Mucosa of descending colon (tissue), 3 donors: ENCODE results near the gene BCDIN3D. TPM values are rescaled to one million over a fixed set of nuclear protein-coding genes. Genes with fewer than 3 reads are reported as not detected.
A peak's percentile ranks its signal among the peaks of the same experiment; 100 is the strongest.

Experiments
- ATAC-seq: fragments of 200-7000 bp; cut with Tn5 transposase; one replicate; pipeline ENCODE4 v1.9.1; 2020; ENCODE audit warnings: mild to moderate bottlenecking, moderate library complexity
- DNase-seq, 3 donors: peaks; one replicate each; pipeline ENCODE4 v3.0.0-alpha.2; 2020
- H3K36me3 ChIP-seq: fragments of 200-600 bp; one replicate; pipeline ENCODE4 v1.8.0; 2021; ENCODE audit warnings: low read depth, mild to moderate bottlenecking
- H3K4me1 ChIP-seq: fragments of 200-600 bp; one replicate; pipeline ENCODE4 v1.8.0; 2021; ENCODE audit warnings: low read depth, mild to moderate bottlenecking
- H3K4me3 ChIP-seq: fragments of 200-600 bp; one replicate; pipeline ENCODE4 v1.8.0; 2021; ENCODE audit warnings: mild to moderate bottlenecking
- H3K9me3 ChIP-seq: fragments of 200-600 bp; one replicate; pipeline ENCODE4 v1.8.0; 2021; ENCODE audit warnings: mild to moderate bottlenecking
- intact Hi-C, 2 donors: fragments of 100-400 bp; cut with DNase I in 1 of 2; cut with micrococcal nuclease in 1 of 2; formaldehyde crosslinking; loops; one replicate each; pipeline versions ENCODE4 v1.11.0 to v1.11.1; 2022; cut with DNase I, micrococcal nuclease
- total RNA-seq, 3 donors: library from RNA; stranded (reverse); fragmentation: NEBNext Ultra II Directional in 2 of 3; extraction: Animal tissue kit (Norgen Biotek cat#: 25700) in 2 of 3; gene quantifications; one replicate each; pipeline versions ENCODE4 v1.2.1 to v1.2.4, GENCODE V29; 2021 to 2023
- TF ChIP-seq, protein P1 (sequence below): fragments of 200-600 bp; IDR thresholded peaks from one replicate; pipeline ENCODE4 v1.8.0; 2022; ENCODE audit warnings: antibody characterized with exemption, mild to moderate bottlenecking
- donor health status: DM: no; HTN: no; CAD: no; lungs with moderate emphysema.
- donor health status: DM: no; HTN: no; CAD: no.
- donor health status: DM: no; HTN: yes; CAD: no.

BCDIN3D gene
- total RNA-seq, 3 donors from 2014 or later, result 3.0 to 5.0 (median 3.7) TPM

DNA sequence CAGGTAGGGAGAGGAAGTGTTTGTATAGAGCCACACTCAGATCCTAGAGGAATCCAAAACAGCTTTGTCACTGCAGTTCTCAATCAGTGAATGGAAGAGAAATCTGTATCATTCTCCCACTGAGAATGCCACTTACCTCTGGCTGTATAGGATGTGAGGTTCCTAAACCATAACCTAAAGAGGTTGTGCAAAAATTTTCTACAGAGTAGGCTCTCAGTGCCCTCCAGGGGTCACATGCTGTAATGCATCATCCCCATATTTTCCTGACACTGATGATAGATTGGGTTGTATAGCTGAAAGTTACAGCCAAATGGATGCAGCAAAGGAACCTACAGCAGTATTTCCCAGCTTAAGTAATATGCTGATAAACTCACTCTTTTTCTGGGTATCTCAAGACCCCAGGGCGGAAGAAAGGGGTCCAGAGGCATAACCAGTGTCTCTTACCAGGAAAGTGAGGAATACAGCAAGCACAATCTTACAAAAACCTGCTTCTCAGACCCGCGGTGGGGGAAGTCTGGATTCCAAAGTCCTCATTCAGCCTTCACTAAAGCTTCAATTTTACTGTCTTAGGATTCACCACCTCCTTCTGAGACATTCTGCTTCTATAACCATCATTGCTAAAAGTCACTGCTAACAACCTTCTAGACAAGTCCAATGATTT, 3.8 kb downstream of the BCDIN3D start:
- ATAC-seq (no peak), DNase-seq (peak in 1 of 3 donors; percentile 37)
- H3K9me3 ChIP-seq, result no peaks in the 10 kb centered on the region
- peaks cover 14% of the 10 kb centered on the region for H3K4me1 ChIP-seq
- no peaks in the 10 kb centered on the region for H3K36me3 ChIP-seq
- TF ChIP-seq, protein P1, sequence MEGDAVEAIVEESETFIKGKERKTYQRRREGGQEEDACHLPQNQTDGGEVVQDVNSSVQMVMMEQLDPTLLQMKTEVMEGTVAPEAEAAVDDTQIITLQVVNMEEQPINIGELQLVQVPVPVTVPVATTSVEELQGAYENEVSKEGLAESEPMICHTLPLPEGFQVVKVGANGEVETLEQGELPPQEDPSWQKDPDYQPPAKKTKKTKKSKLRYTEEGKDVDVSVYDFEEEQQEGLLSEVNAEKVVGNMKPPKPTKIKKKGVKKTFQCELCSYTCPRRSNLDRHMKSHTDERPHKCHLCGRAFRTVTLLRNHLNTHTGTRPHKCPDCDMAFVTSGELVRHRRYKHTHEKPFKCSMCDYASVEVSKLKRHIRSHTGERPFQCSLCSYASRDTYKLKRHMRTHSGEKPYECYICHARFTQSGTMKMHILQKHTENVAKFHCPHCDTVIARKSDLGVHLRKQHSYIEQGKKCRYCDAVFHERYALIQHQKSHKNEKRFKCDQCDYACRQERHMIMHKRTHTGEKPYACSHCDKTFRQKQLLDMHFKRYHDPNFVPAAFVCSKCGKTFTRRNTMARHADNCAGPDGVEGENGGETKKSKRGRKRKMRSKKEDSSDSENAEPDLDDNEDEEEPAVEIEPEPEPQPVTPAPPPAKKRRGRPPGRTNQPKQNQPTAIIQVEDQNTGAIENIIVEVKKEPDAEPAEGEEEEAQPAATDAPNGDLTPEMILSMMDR, result peak; percentile 42
- no peak overlapping the region for H3K4me3 ChIP-seq
- intact Hi-C loops, result loop anchor here in 1 of 2 donors (10.0 kb wide), 1 partner anchor 54 kb away; no protein-coding TSS in a partner anchor

DNA sequence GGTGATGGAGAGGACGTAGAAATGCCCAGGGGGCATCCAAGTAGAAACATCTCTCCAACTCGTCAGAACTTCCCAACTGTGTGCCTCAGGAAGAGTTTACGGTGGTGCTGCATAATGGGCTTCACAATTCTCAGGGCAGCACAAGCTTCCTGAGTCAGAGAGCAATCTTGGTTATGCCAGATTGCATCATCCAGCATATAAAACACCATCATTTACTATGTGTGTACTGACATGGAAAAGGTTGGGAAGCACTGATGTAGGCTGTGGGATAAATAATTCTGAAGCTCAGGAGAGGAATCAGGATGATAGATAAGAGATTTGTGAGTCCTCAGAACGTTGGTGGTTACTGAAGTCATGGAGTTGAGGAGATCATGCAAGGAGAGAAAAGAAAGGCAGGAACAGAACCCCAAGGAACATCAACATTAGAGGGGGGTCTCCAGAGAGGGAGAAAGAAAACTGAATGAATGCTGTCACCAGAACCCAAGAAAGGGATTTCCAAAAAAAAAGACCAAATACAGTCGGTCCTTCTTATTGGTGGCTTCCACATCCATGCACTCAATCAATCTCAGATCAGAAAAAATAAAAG, 10.0 kb downstream of the BCDIN3D start:
- DNase-seq (no peak), ATAC-seq (no peak)
- H3K9me3 ChIP-seq, result no peaks in the 10 kb centered on the region
- TF ChIP-seq, protein P1, result no peak
- H3K36me3 ChIP-seq, result no peaks in the 10 kb centered on the region
- intact Hi-C loops, result loop anchor here in 1 of 2 donors (10.0 kb wide), 1 partner anchor 48 kb away; no protein-coding TSS in a partner anchor
- H3K4me1 ChIP-seq, result peaks cover 7% of the 10 kb centered on the region
- H3K4me3 ChIP-seq, result no peak overlapping the region

DNA sequence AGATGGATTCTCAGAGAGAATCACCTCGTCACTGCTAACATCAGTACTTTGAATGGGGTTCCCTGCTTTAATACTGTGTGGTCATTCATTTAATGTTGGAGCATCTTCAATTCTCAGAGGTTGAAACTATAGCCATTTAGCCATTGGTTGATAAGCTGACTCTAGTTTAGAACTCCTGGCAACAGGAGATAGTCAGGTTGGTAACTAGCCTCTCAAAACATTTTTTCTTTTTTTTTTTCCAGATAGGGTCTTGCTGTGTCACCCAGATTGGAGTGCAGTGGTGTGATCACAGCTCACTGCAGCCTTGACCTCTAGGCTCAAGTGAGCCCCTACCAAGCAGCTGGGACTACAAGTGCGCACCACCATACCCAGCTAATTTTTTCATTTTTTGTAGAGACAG, 11.2 kb downstream of the BCDIN3D start:
- H3K36me3 ChIP-seq, result no peaks in the 10 kb centered on the region
- DNase-seq, result no peak
- no peaks in the 10 kb centered on the region for H3K9me3 ChIP-seq
- no peak for ATAC-seq
- no peak overlapping the region for H3K4me3 ChIP-seq
- TF ChIP-seq, protein P1, result no peak
- intact Hi-C loops, result loop anchor here in 1 of 2 donors (10.0 kb wide), 1 partner anchor 47 kb away; no protein-coding TSS in a partner anchor
- H3K4me1 ChIP-seq, result peaks cover 8% of the 10 kb centered on the region

DNA sequence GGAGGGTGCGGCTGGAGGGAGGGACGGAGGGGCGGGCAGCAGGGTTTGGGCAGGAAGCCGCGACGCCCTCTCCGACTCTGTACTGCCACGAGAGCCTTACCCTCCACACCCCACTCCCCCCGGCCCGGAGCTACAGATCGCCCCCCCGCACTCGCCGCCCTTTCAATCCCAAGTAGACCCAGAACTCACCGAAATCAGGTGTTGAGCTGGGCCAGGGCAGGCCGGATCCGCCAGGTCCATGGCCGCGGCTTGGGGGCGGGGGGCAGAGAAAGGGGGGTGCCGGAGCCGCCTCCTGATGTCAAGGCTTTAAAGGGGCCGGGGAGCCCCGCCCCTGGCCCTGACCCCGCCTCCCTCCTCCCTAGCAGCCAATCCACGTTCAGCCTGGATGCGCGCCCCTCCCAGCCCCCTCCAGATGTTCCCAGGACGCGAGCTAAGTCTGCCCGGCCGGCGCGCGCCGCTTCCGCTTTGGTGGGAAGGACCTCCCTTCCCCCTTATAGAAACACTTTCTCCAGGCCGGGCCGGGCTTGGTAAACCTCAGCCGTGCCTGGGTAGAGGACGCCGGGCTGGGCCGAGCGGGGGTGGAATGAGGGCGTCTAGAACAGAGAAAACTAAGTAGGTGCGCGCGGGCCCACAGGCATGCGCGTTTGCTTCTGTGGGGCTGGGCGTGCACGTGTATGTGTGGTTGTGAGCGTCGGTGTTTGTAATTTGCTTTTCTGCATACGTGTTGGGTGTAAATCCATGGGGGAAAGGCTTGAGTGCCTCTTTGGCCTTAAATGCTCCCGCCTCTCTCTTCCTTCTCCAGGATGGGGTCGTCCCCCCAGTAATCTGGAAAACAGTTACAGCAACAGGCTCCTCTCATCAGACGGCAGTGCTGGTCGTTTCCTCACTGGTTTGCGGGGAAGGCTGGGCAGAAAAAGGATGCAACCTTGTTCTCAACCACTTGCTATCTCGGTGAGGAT, 14.5 kb downstream of the BCDIN3D start, which contains the start of gene NCKAP5L:
Gene NCKAP5L (minus strand): TSS at position 281 of the 959 bp plus-strand sequence. CDS start 24,369 bp downstream, outside the sequence.
- peak; percentile 98 for ATAC-seq
- TF ChIP-seq, protein P1, result no peak
- intact Hi-C loops, result no loop called here
- peaks cover 15% of the 10 kb centered on the region for H3K4me1 ChIP-seq
- no peaks in the 10 kb centered on the region for H3K9me3 ChIP-seq
- H3K36me3 ChIP-seq, result no peaks in the 10 kb centered on the region
- DNase-seq, result peak; percentile 96 to 97 (median 96)
- peak within 1 kb of the TSS; percentile 32 for H3K4me3 ChIP-seq

DNA sequence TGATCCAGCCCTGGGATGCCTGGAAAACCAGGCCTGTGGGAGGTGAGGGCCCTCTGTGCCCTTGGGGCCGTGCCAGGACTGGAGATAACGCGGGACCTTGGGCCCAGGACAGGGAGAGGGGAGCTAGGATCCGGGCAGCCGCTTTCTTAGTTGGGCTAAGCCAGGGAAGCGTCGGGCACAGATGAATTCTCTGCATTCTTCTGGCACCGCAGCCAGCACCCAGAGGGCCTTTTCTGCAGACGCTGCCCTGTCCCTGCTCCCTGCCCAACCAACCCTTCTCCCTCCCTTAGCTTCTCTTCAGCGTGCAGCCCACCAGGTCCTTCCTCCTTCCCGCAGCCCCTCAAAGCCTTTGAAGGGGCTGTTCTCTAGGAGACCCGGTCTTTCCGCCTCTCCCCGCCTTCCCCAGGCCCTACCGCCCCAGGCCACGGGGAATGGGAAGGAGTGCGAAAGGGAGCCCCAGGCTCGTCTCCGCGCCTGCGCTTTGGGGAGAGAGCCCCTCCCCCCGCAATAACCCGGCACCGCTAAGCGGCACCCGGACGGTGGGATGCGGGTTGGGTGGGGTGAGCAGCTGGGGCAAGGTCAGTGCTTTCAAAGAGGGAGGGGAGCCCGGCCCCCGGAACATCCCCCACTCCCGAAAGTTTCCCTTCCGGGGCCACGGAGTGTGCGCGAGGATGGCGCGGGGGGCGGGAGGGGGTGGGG, 15.4 kb downstream of the BCDIN3D start:
- no peaks in the 10 kb centered on the region for H3K9me3 ChIP-seq
- intact Hi-C loops, result no loop called here
- TF ChIP-seq, protein P1, result no peak
- H3K4me3 ChIP-seq, result peak overlapping the region; percentile 32
- H3K4me1 ChIP-seq, result peaks cover 15% of the 10 kb centered on the region
- ATAC-seq (peak; percentile 39), DNase-seq (peak; percentile 46 to 74 (median 68))
- no peaks in the 10 kb centered on the region for H3K36me3 ChIP-seq
